A673 (cell line): Measurements from ENCODE around the gene PSPN.

ENCODE experiments used
- EZH2 ChIP-seq: fragments of 200-600 bp; sonication (generic); IDR thresholded peaks from 2 replicates; pipeline ENCODE4 v1.6.1; 2017; ENCODE audit warnings: borderline replicate concordance, low read depth, mild to moderate bottlenecking, mixed read lengths, antibody characterized with exemption, low read length; ENCODE audit not compliant: poor library complexity, severe bottlenecking
- TF ChIP-seq, protein P1 (sequence below): fragments of 300-800, 200-600 bp; sonication (generic); conservative IDR thresholded peaks from 2 replicates; pipeline ENCODE4 v1.5.1; 2017; ENCODE audit warnings: low read depth, mild to moderate bottlenecking, antibody characterized with exemption, low read length, moderate library complexity, mixed read lengths

GRCh38 chr19:6415591-6416190 lies 40.0 kb upstream of the PSPN start:
- TF ChIP-seq, protein P1, sequence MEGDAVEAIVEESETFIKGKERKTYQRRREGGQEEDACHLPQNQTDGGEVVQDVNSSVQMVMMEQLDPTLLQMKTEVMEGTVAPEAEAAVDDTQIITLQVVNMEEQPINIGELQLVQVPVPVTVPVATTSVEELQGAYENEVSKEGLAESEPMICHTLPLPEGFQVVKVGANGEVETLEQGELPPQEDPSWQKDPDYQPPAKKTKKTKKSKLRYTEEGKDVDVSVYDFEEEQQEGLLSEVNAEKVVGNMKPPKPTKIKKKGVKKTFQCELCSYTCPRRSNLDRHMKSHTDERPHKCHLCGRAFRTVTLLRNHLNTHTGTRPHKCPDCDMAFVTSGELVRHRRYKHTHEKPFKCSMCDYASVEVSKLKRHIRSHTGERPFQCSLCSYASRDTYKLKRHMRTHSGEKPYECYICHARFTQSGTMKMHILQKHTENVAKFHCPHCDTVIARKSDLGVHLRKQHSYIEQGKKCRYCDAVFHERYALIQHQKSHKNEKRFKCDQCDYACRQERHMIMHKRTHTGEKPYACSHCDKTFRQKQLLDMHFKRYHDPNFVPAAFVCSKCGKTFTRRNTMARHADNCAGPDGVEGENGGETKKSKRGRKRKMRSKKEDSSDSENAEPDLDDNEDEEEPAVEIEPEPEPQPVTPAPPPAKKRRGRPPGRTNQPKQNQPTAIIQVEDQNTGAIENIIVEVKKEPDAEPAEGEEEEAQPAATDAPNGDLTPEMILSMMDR = no peak
- no peak for TF ChIP-seq EZH2
